HEK293 (cell line): ENCODE results near the gene MPZL2.

Source experiments
- CTCF ChIA-PET: fragments of 350-600 bp; formaldehyde crosslinking; extraction: SDS; loops from one replicate; lab custom pipeline; 2021; ENCODE audit warnings: antibody characterized with exemption; lab: Yijun Ruan, JAX
- POLR2A ChIA-PET: fragments of 300-600 bp; formaldehyde crosslinking; extraction: SDS; loops from one replicate; lab custom pipeline; 2020; ENCODE audit warnings: antibody characterized with exemption, inconsistent platforms; lab: Yijun Ruan, JAX
- H3K27ac ChIP-seq: fragments of 200-500 bp; sonication (Bioruptor generic); 2 replicates; pipeline ENCODE4 v1.5.1; 2014; ENCODE audit warnings: low read depth, low read length, control low read depth, inconsistent platforms; ENCODE audit errors: extremely low read depth
- H3K36me3 ChIP-seq, 2 experiments: fragments of 200-500 bp in 1 of 2; sonication (Bioruptor generic) in 1 of 2; 1 replicate in 1 of 2; 2 replicates in 1 of 2; pipeline ENCODE4 v1.5.1; 2014 to 2017; ENCODE audit warnings: inconsistent platforms in 2 of 2, low read length in 2 of 2; ENCODE audit not compliant: control insufficient read depth in 2 of 2, insufficient read depth in 1 of 2
- H3K4me1 ChIP-seq: fragments of 200-500 bp; sonication (Bioruptor generic); 2 replicates; pipeline ENCODE4 v1.5.1; 2014; ENCODE audit warnings: mild to moderate bottlenecking, low read length, inconsistent platforms; ENCODE audit not compliant: control insufficient read depth, insufficient read depth
- H3K4me3 ChIP-seq: 2 replicates; pipeline ENCODE4 v1.5.1; 2011; ENCODE audit warnings: low read depth, mild to moderate bottlenecking, control low read depth, low read length, moderate library complexity
- H3K9me3 ChIP-seq: fragments of 200-500 bp; sonication (Bioruptor generic); 2 replicates; pipeline ENCODE4 v1.5.1; 2014; ENCODE audit warnings: low read depth, low read length, inconsistent platforms; ENCODE audit not compliant: control insufficient read depth, insufficient read depth
- ELK4 ChIP-seq: IDR thresholded peaks from 2 replicates; pipeline ENCODE4 v1.6.1; 2011; ENCODE audit warnings: mild to moderate bottlenecking, low read depth, low read length, borderline replicate concordance
- KLF1 ChIP-seq: fragments of 450-650 bp; formaldehyde crosslinking; IDR thresholded peaks from 2 replicates; pipeline ENCODE4 v1.5.1; 2016; ENCODE audit warnings: missing biosample characterization, missing genetic modification characterization
- KLF10 ChIP-seq: fragments of 450-650 bp; IDR thresholded peaks from 2 replicates; pipeline ENCODE4 v1.5.1; 2018; ENCODE audit warnings: missing biosample characterization, mild to moderate bottlenecking, missing genetic modification characterization
- SCRT2 ChIP-seq: fragments of 450-650 bp; formaldehyde crosslinking; IDR thresholded peaks from 2 replicates; pipeline ENCODE4 v1.5.1; 2016; ENCODE audit warnings: missing biosample characterization, missing genetic modification characterization
- SETDB1 ChIP-seq: IDR thresholded peaks from one replicate; pipeline ENCODE4 v1.6.1; 2017; ENCODE audit warnings: mild to moderate bottlenecking, low read length, moderate library complexity, mixed read lengths; ENCODE audit not compliant: insufficient read length
- WT1 ChIP-seq: fragments of 450-650 bp; formaldehyde crosslinking; IDR thresholded peaks from 2 replicates; pipeline ENCODE4 v1.5.1; 2016; ENCODE audit warnings: missing biosample characterization, missing genetic modification characterization
- ZBTB6 ChIP-seq: fragments of 450-650 bp; formaldehyde crosslinking; IDR thresholded peaks from 2 replicates; pipeline ENCODE4 v1.5.1; 2017; ENCODE audit warnings: missing biosample characterization, missing genetic modification characterization
- ZFP3 ChIP-seq: fragments of 450-650 bp; formaldehyde crosslinking; IDR thresholded peaks from 2 replicates; pipeline ENCODE4 v1.5.1; 2016; ENCODE audit warnings: low read depth, missing biosample characterization, missing genetic modification characterization
- ZNF138 ChIP-seq: fragments of 450-650 bp; formaldehyde crosslinking; IDR thresholded peaks from 2 replicates; pipeline ENCODE4 v1.5.1; 2016; ENCODE audit warnings: missing biosample characterization, missing genetic modification characterization, borderline replicate concordance
- ZNF157 ChIP-seq: fragments of 450-650 bp; formaldehyde crosslinking; IDR thresholded peaks from 2 replicates; pipeline ENCODE4 v1.5.1; 2016; ENCODE audit warnings: missing biosample characterization, missing genetic modification characterization
- ZNF169 ChIP-seq: fragments of 450-650 bp; formaldehyde crosslinking; IDR thresholded peaks from 2 replicates; pipeline ENCODE4 v1.5.1; 2016; ENCODE audit warnings: missing biosample characterization, missing genetic modification characterization
- ZNF18 ChIP-seq: fragments of 450-650 bp; formaldehyde crosslinking; IDR thresholded peaks from 2 replicates; pipeline ENCODE4 v1.5.1; 2016; ENCODE audit warnings: missing biosample characterization, missing genetic modification characterization
- ZNF248 ChIP-seq: fragments of 450-650 bp; formaldehyde crosslinking; IDR thresholded peaks from 2 replicates; pipeline ENCODE4 v1.5.1; 2017; ENCODE audit warnings: missing biosample characterization, missing genetic modification characterization
- ZNF280D ChIP-seq: fragments of 450-650 bp; formaldehyde crosslinking; IDR thresholded peaks from 2 replicates; pipeline ENCODE4 v1.5.1; 2016; ENCODE audit warnings: missing biosample characterization, missing genetic modification characterization
- ZNF292 ChIP-seq: fragments of 450-650 bp; formaldehyde crosslinking; IDR thresholded peaks from 2 replicates; pipeline ENCODE4 v1.5.1; 2016; ENCODE audit warnings: low read depth, missing biosample characterization, missing genetic modification characterization, borderline replicate concordance
- ZNF488 ChIP-seq: fragments of 450-650 bp; formaldehyde crosslinking; IDR thresholded peaks from 2 replicates; pipeline ENCODE4 v1.5.1; 2016; ENCODE audit warnings: missing biosample characterization, missing genetic modification characterization
- ZNF501 ChIP-seq: fragments of 450-650 bp; formaldehyde crosslinking; IDR thresholded peaks from 2 replicates; pipeline ENCODE4 v1.5.1; 2016; ENCODE audit warnings: missing biosample characterization, missing genetic modification characterization
- ZNF514 ChIP-seq: fragments of 450-650 bp; formaldehyde crosslinking; IDR thresholded peaks from 2 replicates; pipeline ENCODE4 v1.5.1; 2016; ENCODE audit warnings: missing biosample characterization, missing genetic modification characterization
- ZNF544 ChIP-seq: fragments of 450-650 bp; formaldehyde crosslinking; IDR thresholded peaks from 2 replicates; pipeline ENCODE4 v1.5.0; 2017; ENCODE audit warnings: missing biosample characterization, missing genetic modification characterization
- ZNF580 ChIP-seq: fragments of 450-650 bp; formaldehyde crosslinking; IDR thresholded peaks from 2 replicates; pipeline ENCODE4 v1.5.1; 2016; ENCODE audit warnings: missing biosample characterization, missing genetic modification characterization
- ZNF645 ChIP-seq: fragments of 450-650 bp; formaldehyde crosslinking; IDR thresholded peaks from 2 replicates; pipeline ENCODE4; 2016; ENCODE audit warnings: missing biosample characterization, missing genetic modification characterization
- ZNF701 ChIP-seq: fragments of 450-650 bp; formaldehyde crosslinking; IDR thresholded peaks from 2 replicates; pipeline ENCODE4 v1.5.1; 2016; ENCODE audit warnings: missing biosample characterization, missing genetic modification characterization
- ZNF704 ChIP-seq: fragments of 450-650 bp; formaldehyde crosslinking; IDR thresholded peaks from 2 replicates; pipeline ENCODE4 v1.5.1; 2016; ENCODE audit warnings: missing biosample characterization, missing genetic modification characterization
- ZNF777 ChIP-seq: fragments of 450-650 bp; formaldehyde crosslinking; IDR thresholded peaks from 2 replicates; pipeline ENCODE4 v1.5.1; 2017; ENCODE audit warnings: missing biosample characterization, missing genetic modification characterization, borderline replicate concordance

Gene MPZL2

GRCh38 chr11:118313242-118313641 is 49.1 kb upstream of the MPZL2 start (continued):
- TF ChIP-seq ELK4: no peak
- TF ChIP-seq, all 188 proteins: peak for 0

GRCh38 chr11:118312328-118312727 is 48.2 kb upstream of the MPZL2 start:
- CTCF ChIA-PET: interaction anchor here (0.6 to 1.4 kb wide), 4 partner anchors 9 to 107 kb away, joined by 3 to 4 read pairs (median 4); no protein-coding TSS in a partner anchor
- POLR2A ChIA-PET: no interaction called here

GRCh38 chr11:118311518-118311917 is 47.4 kb upstream of the MPZL2 start:
- POLR2A ChIA-PET: no interaction called here
- no peak for TF ChIP-seq ZNF501 (tag by site-specific recombination)
- no peak for TF ChIP-seq ZNF248 (tag by site-specific recombination)
- no peak for TF ChIP-seq ZNF704 (tag by site-specific recombination)
- no peak for TF ChIP-seq ZNF514
- TF ChIP-seq ZNF701 (tag by site-specific recombination): no peak
- no peak for TF ChIP-seq ZNF580 (tag by site-specific recombination)
- no peak for TF ChIP-seq SCRT2
- TF ChIP-seq ZNF157: no peak
- no peak for TF ChIP-seq KLF1 (tag by site-specific recombination)
- no peak for TF ChIP-seq ZNF488 (tag by site-specific recombination)
- TF ChIP-seq ZNF280D (tag by site-specific recombination): no peak
- TF ChIP-seq ZNF169: no peak

More at GRCh38 chr11:118312328-118312727, 48.2 kb upstream of the MPZL2 start:
- TF ChIP-seq SETDB1 (no peak), ZNF544 (tag by site-specific recombination) (no peak), KLF10 (no peak), ZFP3 (tag by site-specific recombination) (no peak), ZNF777 (tag by site-specific recombination) (no peak), WT1 (tag by site-specific recombination) (no peak), ZNF645 (tag by site-specific recombination) (no peak), ZBTB6 (tag by site-specific recombination) (no peak), ZNF292 (no peak), ZNF18 (tag by site-specific recombination) (no peak), ZNF138 (tag by site-specific recombination) (no peak)
- no peak overlapping the region for H3K4me3 ChIP-seq
- H3K4me1 ChIP-seq: peaks cover 7% of the 10 kb centered on the region
- H3K9me3 ChIP-seq: no peaks in the 10 kb centered on the region
- H3K36me3 ChIP-seq: no peaks in the 10 kb centered on the region
- H3K27ac ChIP-seq: no peak overlapping the region

More at GRCh38 chr11:118311518-118311917, 47.4 kb upstream of the MPZL2 start:
- Histone ChIP-seq H3K36me3 (no peaks in the 10 kb centered on the region), H3K27ac (no peak overlapping the region), H3K9me3 (no peaks in the 10 kb centered on the region), H3K4me3 (no peak overlapping the region), H3K4me1 (peaks cover 7% of the 10 kb centered on the region)
- CTCF ChIA-PET: interaction anchor here (0.6 to 1.4 kb wide), 7 partner anchors 10 to 174 kb away, joined by 3 to 5 read pairs (median 3); no protein-coding TSS in a partner anchor
